ENCODE data around the gene ADM.

DNA sequence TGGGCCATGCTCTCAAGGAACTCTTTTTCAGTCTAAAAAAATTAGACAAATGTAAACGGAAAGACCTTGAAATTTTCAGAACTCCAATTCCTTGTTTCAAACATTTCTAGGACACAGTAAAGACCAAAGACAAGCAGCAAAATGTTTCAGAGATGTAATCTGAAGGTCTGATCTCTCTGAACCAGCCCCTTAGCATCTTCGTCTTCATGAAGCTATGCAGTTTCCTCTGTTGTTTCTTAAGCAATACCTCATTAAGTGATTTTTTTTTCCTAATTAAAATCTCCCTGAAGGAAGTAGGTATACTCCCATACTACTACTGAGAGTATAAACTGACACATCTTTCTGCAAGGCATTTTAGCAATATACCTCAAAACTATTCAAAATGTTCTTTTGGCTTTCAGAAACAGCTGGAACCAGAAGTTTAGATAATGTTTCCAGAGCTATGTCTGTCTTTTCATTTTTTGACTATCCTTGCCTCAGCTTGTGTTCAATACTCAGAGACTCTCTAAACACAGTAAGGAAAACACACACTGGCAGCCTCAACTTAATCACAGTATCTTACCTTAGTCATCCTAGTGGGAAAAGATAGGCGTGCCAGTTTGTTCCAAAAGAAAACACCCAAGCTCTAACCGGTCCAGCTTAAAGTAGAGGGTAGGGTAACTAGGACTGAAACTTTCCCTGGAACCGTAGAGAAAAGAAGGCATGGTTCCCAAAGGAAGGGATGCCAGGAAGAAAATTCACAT lies 36.0 kb upstream of the ADM start:
- TF ChIP-seq, protein P1, sequence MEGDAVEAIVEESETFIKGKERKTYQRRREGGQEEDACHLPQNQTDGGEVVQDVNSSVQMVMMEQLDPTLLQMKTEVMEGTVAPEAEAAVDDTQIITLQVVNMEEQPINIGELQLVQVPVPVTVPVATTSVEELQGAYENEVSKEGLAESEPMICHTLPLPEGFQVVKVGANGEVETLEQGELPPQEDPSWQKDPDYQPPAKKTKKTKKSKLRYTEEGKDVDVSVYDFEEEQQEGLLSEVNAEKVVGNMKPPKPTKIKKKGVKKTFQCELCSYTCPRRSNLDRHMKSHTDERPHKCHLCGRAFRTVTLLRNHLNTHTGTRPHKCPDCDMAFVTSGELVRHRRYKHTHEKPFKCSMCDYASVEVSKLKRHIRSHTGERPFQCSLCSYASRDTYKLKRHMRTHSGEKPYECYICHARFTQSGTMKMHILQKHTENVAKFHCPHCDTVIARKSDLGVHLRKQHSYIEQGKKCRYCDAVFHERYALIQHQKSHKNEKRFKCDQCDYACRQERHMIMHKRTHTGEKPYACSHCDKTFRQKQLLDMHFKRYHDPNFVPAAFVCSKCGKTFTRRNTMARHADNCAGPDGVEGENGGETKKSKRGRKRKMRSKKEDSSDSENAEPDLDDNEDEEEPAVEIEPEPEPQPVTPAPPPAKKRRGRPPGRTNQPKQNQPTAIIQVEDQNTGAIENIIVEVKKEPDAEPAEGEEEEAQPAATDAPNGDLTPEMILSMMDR (IDR thresholded peaks at IDR 0.05) = no peak
- no peak for TF ChIP-seq POLR2A (IDR thresholded peaks at IDR 0.05)
